Loucy (cell line): ENCODE data around the gene SLC26A6.

Experiments
- H2AFZ ChIP-seq: fragments of 200-600 bp; sonication (generic); 2 replicates; pipeline ENCODE4 v1.6.0; 2016; ENCODE audit warnings: antibody characterized with exemption, mild to moderate bottlenecking, low read length, moderate library complexity
- H3F3A ChIP-seq: fragments of 200-600 bp; 2 replicates; pipeline ENCODE4 v1.6.0; 2016; ENCODE audit warnings: antibody characterized with exemption, low read depth, mild to moderate bottlenecking
- H3K27me3 ChIP-seq: fragments of 200-600 bp; sonication (generic); 2 replicates; pipeline ENCODE4 v1.6.1; 2014; ENCODE audit warnings: low read length, mild to moderate bottlenecking; ENCODE audit not compliant: insufficient read depth, poor library complexity, severe bottlenecking
- H3K36me3 ChIP-seq: fragments of 200-600 bp; sonication (generic); 2 replicates; pipeline ENCODE4 v1.6.1; 2016; ENCODE audit warnings: low read length; ENCODE audit not compliant: insufficient read depth
- H3K4me1 ChIP-seq: fragments of 200-600 bp; sonication (generic); 2 replicates; pipeline ENCODE4 v1.5.1; 2014; ENCODE audit warnings: low read length, mild to moderate bottlenecking; ENCODE audit not compliant: insufficient read depth, poor library complexity, severe bottlenecking
- H3K4me2 ChIP-seq: fragments of 200-600 bp; sonication (generic); 2 replicates; pipeline ENCODE4 v1.6.0; 2014; ENCODE audit warnings: antibody characterized with exemption, low read length, low read depth, mild to moderate bottlenecking; ENCODE audit not compliant: poor library complexity, severe bottlenecking
- H3K4me3 ChIP-seq: fragments of 200-600 bp; sonication (generic); 2 replicates; pipeline ENCODE4 v1.5.1; 2014; ENCODE audit warnings: low read length, mild to moderate bottlenecking, mixed read lengths; ENCODE audit not compliant: poor library complexity, severe bottlenecking
- H3K79me2 ChIP-seq: fragments of 200-600 bp; sonication (generic); 2 replicates; pipeline ENCODE4 v1.6.1; 2014; ENCODE audit warnings: low read length; ENCODE audit not compliant: insufficient read depth
- H3K9ac ChIP-seq: fragments of 200-600 bp; sonication (generic); 2 replicates; pipeline ENCODE4 v1.6.0; 2014; ENCODE audit warnings: mild to moderate bottlenecking, low read depth, low read length, moderate library complexity; ENCODE audit not compliant: poor library complexity, severe bottlenecking
- H3K9me2 ChIP-seq: fragments of 200-600 bp; sonication (generic); replicated peaks from 2 replicates; pipeline ENCODE4 v1.6.1; 2016; ENCODE audit warnings: low read depth, low read length, mixed read lengths
- H3K9me3 ChIP-seq: fragments of 200-600 bp; sonication (generic); 2 replicates; pipeline ENCODE4 v1.6.1; 2014; ENCODE audit warnings: mild to moderate bottlenecking, antibody characterized with exemption, low read length, low read depth; ENCODE audit not compliant: insufficient read depth
- H4K20me1 ChIP-seq: fragments of 200-600 bp; sonication (generic); 2 replicates; pipeline ENCODE4 v1.6.0; 2014; ENCODE audit warnings: antibody characterized with exemption, low read length, mild to moderate bottlenecking; ENCODE audit not compliant: insufficient read depth, poor library complexity, severe bottlenecking
- CTCF ChIP-seq: fragments of 200-600 bp; sonication (generic); conservative IDR thresholded peaks from 2 replicates; pipeline ENCODE4 v1.5.1; 2014; ENCODE audit warnings: mild to moderate bottlenecking, antibody characterized with exemption, low read length
- EZH2phosphoT487 ChIP-seq: fragments of 200-600 bp; IDR thresholded peaks from 2 replicates; pipeline ENCODE4 v1.6.1; 2018; ENCODE audit warnings: antibody characterized with exemption, mild to moderate bottlenecking, moderate library complexity, borderline replicate concordance

Gene SLC26A6

GRCh38 chr3:48625600-48625999 is 9.7 kb downstream of the SLC26A6 start:
- no peak for TF ChIP-seq CTCF
- TF ChIP-seq EZH2phosphoT487: no peak
- no peaks in the 10 kb centered on the region for H3K27me3 ChIP-seq
- H3K4me3 ChIP-seq: no peak overlapping the region
- no peak overlapping the region for H3K4me2 ChIP-seq
- no peak overlapping the region for H2AFZ ChIP-seq
- no peaks in the 10 kb centered on the region for H4K20me1 ChIP-seq
- peaks cover 19% of the 10 kb centered on the region for H3K4me1 ChIP-seq
- H3K36me3 ChIP-seq: peaks cover 43% of the 10 kb centered on the region; the same call in 1 of the 2 replicates
- H3F3A ChIP-seq: no peaks in the 10 kb centered on the region
- H3K9me3 ChIP-seq: no peaks in the 10 kb centered on the region
- H3K9me2 ChIP-seq: no peaks in the 10 kb centered on the region
- H3K9ac ChIP-seq: no peak overlapping the region
- no peaks in the 10 kb centered on the region for H3K79me2 ChIP-seq

GRCh38 chr3:48624767-48625166 is 10.5 kb downstream of the SLC26A6 start:
- Histone ChIP-seq H3K36me3 (peaks cover 36% of the 10 kb centered on the region; the same call in 1 of the 2 replicates), H3K9ac (peak overlapping the region; percentile 55), H3K4me3 (peak overlapping the region; percentile 45), H3K79me2 (no peaks in the 10 kb centered on the region), H4K20me1 (no peaks in the 10 kb centered on the region), H3K4me2 (peak overlapping the region; percentile 67), H3K27me3 (no peaks in the 10 kb centered on the region), H3F3A (no peaks in the 10 kb centered on the region), H3K4me1 (peaks cover 19% of the 10 kb centered on the region), H3K9me2 (no peaks in the 10 kb centered on the region), H3K9me3 (no peaks in the 10 kb centered on the region), H2AFZ (no peak overlapping the region)
- TF ChIP-seq EZH2phosphoT487 (no peak), CTCF (no peak)

GRCh38 chr3:48623851-48624547 is 11.3 kb downstream of the SLC26A6 start:
- H3K9me2 ChIP-seq: no peaks in the 10 kb centered on the region
- H3K4me2 ChIP-seq: peak overlapping the region; percentile 67
- peaks cover 19% of the 10 kb centered on the region for H3K4me1 ChIP-seq
- H2AFZ ChIP-seq: no peak overlapping the region
- H3K27me3 ChIP-seq: no peaks in the 10 kb centered on the region
- peak overlapping the region; percentile 55 for H3K9ac ChIP-seq
- H3K4me3 ChIP-seq: peak overlapping the region; percentile 45
- no peaks in the 10 kb centered on the region for H3F3A ChIP-seq
- no peaks in the 10 kb centered on the region for H4K20me1 ChIP-seq
- peaks cover 29% of the 10 kb centered on the region; the same call in 1 of the 2 replicates for H3K36me3 ChIP-seq
- no peaks in the 10 kb centered on the region for H3K9me3 ChIP-seq
- H3K79me2 ChIP-seq: no peaks in the 10 kb centered on the region
- no peak for TF ChIP-seq CTCF
- TF ChIP-seq EZH2phosphoT487: no peak
